Ascending aorta (tissue), 2 donors: ENCODE data around the gene CPSF2. TPM values are rescaled to one million over a fixed set of nuclear protein-coding genes. Genes with fewer than 3 reads are reported as not detected.

ENCODE experiments used
- DNase-seq, 2 donors: peaks; one replicate each; pipeline ENCODE4 v3.0.0-alpha.2; 2019; ENCODE audit warnings: low spot score in 2 of 2
- H3K27ac ChIP-seq, 2 donors: fragments of 200-600 bp; sonication (generic); one replicate each; pipeline ENCODE4 v1.5.1; 2016 to 2017; ENCODE audit warnings: mild to moderate bottlenecking in 1 of 2
- H3K27me3 ChIP-seq: fragments of 200-600 bp; sonication (generic); one replicate; pipeline ENCODE4 v1.5.1; 2017
- H3K36me3 ChIP-seq, 2 donors: fragments of 200-600 bp; sonication (generic); one replicate each; pipeline ENCODE4 v1.5.1; 2016
- H3K4me1 ChIP-seq, 2 donors: fragments of 200-600 bp; sonication (generic); one replicate each; pipeline ENCODE4 v1.5.1; 2016 to 2017; ENCODE audit warnings: mild to moderate bottlenecking in 1 of 2
- H3K4me3 ChIP-seq, 2 donors: fragments of 200-600 bp; sonication (generic); one replicate each; pipeline ENCODE4 v1.5.1; 2016 to 2017; ENCODE audit warnings: mild to moderate bottlenecking in 1 of 2
- H3K9me3 ChIP-seq, 2 donors: fragments of 200-600 bp; sonication (generic); one replicate each; pipeline ENCODE4 v1.5.1; 2016
- CTCF ChIP-seq, 3 experiments: fragments of 200-600 bp in 2 of 3; fragments of 450-650 bp in 1 of 3; sonication (generic) in 2 of 3; IDR thresholded peaks; one replicate each; pipeline ENCODE4 v1.5.1; 2016 to 2019; ENCODE audit warnings: antibody characterized with exemption in 3 of 3, mild to moderate bottlenecking in 1 of 3, moderate library complexity in 1 of 3
- intact Hi-C: fragments of 100-400 bp; cut with DNase I; formaldehyde crosslinking; loops from one replicate; pipeline ENCODE4 v1.15.1; 2023
- total RNA-seq: library from RNA; depleted of rRNA; stranded (reverse); fragments of >200 nt; gene quantifications from one replicate; pipeline ENCODE4 v1.1.0, GENCODE V29; 2016

CPSF2 gene
- total RNA-seq, 1 donor from 2014 or later, result 8.0 TPM

DNA sequence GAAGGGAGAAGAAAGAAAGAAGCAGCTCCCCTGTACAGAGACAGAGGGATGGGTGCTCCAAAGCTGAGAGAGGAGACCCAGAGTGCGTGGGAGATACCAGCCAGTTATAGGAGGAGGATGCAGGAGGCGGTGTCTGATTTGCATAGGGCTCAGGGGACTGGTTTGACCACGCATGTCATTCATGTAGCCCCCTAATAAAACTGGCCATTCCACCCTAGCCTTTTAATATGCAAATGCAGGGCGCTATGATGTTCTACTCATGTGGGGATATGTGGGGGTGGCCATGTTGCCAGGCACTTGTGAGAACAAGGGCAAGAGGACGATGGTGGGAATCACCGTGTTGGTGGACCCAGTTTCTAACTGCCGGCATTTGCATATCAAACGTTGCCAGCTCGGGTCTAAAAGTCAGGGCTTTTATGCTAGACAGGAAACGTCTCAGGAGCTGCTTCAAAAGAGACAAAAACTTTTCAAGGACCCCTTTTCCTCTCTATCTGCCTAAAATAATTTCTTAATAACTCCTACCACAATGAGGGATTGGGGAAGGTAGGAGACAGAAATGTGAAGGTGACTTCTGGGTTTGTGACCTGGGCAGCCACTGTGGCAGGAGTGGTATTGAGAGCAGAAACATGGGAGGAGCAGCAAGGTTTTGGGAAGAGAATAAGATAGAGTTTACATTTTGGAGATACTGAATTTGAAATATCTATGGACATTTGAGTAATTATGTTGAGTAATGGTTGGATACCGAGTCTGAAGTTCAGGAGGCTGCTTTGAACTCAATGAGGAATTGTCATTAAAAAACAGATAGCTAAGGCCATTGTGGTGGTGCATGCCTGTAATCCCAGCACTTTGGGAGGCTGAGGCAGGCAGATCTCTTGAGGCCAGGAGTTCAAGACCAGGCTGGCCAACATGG, 13.2 kb upstream of the CPSF2 start:
- no peak for DNase-seq
- peaks cover 4 to 16% of the 10 kb centered on the region in 2 donors for H3K4me1 ChIP-seq
- H3K27me3 ChIP-seq, result no peaks in the 10 kb centered on the region
- TF ChIP-seq CTCF (IDR thresholded peaks at IDR 0.05), result no peak
- intact Hi-C loops, result loop anchor here (5.0 to 10.0 kb wide), 3 partner anchors 184 to 596 kb away; partner anchors contain the start of gene PPP4R3A
- H3K27ac ChIP-seq, result no peak overlapping the region
- no peak overlapping the region for H3K4me3 ChIP-seq
- no peaks in the 10 kb centered on the region for H3K9me3 ChIP-seq
- no peaks in the 10 kb centered on the region for H3K36me3 ChIP-seq

DNA sequence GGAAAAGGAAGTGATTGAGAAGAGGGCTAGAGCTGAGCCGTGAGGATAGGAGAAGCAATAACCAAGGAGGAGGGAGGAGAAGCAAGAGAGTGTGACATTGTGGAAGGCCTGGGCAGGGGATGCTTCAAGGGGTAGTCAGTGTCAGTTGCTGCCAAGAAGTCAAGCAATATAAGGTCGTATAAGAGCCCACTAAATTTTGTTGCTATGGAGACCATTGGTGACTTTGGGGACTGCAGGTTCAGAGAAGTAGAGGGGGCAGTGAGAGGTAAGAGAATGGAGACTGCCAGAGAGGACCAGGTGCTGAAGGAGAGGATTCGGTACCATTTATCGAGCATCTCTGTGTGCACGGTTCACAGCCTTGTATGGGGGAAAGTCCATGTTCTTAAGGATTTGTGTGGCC, 12.3 kb upstream of the CPSF2 start:
- intact Hi-C loops, result loop anchor here (5.0 to 10.0 kb wide), 3 partner anchors 185 to 597 kb away; partner anchors contain the start of gene PPP4R3A
- H3K27me3 ChIP-seq, result no peaks in the 10 kb centered on the region
- TF ChIP-seq CTCF (IDR thresholded peaks at IDR 0.05), result no peak
- no peak for DNase-seq
- peaks cover 4 to 11% of the 10 kb centered on the region in 2 donors for H3K4me1 ChIP-seq
- H3K27ac ChIP-seq, result no peak overlapping the region
- no peaks in the 10 kb centered on the region for H3K36me3 ChIP-seq
- no peak overlapping the region for H3K4me3 ChIP-seq
- H3K9me3 ChIP-seq, result no peaks in the 10 kb centered on the region

- no peak for TF ChIP-seq CTCF (IDR thresholded peaks at IDR 0.05)
- no peaks in the 10 kb centered on the region for H3K27me3 ChIP-seq
- H3K9me3 ChIP-seq, result no peaks in the 10 kb centered on the region
- peaks cover 0 to 20% of the 10 kb centered on the region in 2 donors for H3K36me3 ChIP-seq
- H3K4me3 ChIP-seq, result peak overlapping the region; percentile 77 to 90
- peak in 1 of 2 donors; percentile 70 for DNase-seq
- H3K27ac ChIP-seq, result peak overlapping the region; percentile 89 to 94
- intact Hi-C loops, result loop anchor here (1.0 to 10.0 kb wide), 4 partner anchors 15 to 673 kb away; partner anchors contain the start of genes ATXN3, GOLGA5 and PPP4R3A
- peaks cover 0 to 12% of the 10 kb centered on the region in 2 donors for H3K4me1 ChIP-seq
Observed at GRCh38 chr14:92121207-92121669, 531 bp upstream of the CPSF2 start.

GRCh38 chr14:92122351-92122677, 545 bp downstream of the CPSF2 start:
- Histone ChIP-seq H3K36me3 (peaks cover 0 to 20% of the 10 kb centered on the region in 2 donors), H3K4me3 (peak overlapping the region; percentile 77 to 90), H3K4me1 (peaks cover 0 to 12% of the 10 kb centered on the region in 2 donors), H3K27me3 (no peaks in the 10 kb centered on the region), H3K27ac (peak overlapping the region; percentile 89 to 94), H3K9me3 (no peaks in the 10 kb centered on the region)
- no peak for DNase-seq
- intact Hi-C loops, result loop anchor here (5.0 to 10.0 kb wide), 2 partner anchors 482 to 610 kb away; partner anchors contain the start of gene PPP4R3A
- TF ChIP-seq CTCF (IDR thresholded peaks at IDR 0.05), result no peak

DNA sequence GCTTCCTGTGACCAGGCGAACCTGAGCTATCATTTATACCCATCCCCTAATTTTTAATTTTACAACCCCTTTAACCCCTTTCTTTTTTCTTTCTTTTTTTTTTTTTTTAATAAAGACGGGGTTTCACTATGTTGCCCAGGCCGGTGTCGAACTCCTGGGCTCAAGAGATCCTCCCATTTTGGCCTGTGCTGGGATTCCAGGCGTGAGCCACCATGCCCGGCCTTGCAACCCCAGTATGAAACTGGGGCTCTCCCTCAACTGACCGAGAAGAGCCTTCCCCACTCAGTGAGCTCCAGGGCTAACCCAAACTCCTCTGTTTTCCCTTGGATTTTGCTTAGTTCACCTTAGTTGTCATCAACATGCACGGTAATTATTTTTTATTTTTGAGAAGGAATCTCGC, 992 bp downstream of the CPSF2 start:
- peaks cover 0 to 18% of the 10 kb centered on the region in 2 donors for H3K36me3 ChIP-seq
- H3K4me1 ChIP-seq, result peaks cover 0 to 12% of the 10 kb centered on the region in 2 donors
- H3K9me3 ChIP-seq, result no peaks in the 10 kb centered on the region
- peak overlapping the region; percentile 89 to 94 for H3K27ac ChIP-seq
- no peak for DNase-seq
- intact Hi-C loops, result loop anchor here (5.0 to 10.0 kb wide), 2 partner anchors 482 to 610 kb away; partner anchors contain the start of gene PPP4R3A
- peak overlapping the region; percentile 77 to 90 for H3K4me3 ChIP-seq
- TF ChIP-seq CTCF (IDR thresholded peaks at IDR 0.05), result no peak
- no peaks in the 10 kb centered on the region for H3K27me3 ChIP-seq
